ENCODE data around the gene SCAMP4.
A peak's percentile ranks its signal among the peaks of the same experiment; 100 is the strongest.

Gene SCAMP4

DNA sequence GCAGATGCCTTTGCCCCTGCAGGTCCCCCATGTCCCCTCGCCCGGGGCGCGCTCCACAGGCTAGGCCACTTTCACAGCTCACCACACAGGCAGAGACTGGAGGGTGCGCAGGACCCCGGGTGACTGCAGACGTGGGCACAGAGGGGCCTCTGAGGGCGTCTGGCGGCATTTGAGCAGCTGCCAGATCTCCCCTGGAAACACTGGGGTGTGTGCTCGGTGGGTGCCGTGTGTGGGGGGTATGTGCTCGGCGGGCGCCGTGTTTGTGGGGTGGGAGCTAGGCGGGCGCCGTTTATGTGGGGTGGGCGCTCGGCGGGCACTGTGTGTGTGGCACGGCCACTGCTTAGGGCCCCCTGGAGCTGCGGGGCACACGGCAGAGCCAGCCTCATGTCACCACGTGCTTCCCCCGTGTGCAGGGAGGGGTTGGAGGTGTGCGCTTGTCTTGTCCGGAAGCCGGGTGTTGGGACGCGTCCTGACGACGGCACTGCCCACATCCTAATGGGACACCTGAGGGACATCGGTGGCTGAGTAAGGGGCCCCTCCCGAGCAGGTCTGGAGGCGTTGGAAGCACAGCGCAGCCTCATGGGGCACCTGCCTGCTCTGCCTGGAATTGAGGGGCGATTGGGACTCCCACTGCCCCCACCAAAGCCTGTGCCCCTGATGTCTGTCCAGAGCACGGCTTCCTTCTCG, 52.5 kb downstream of the SCAMP4 start:
- DNase-seq (no peak), ATAC-seq (no peak)

DNA sequence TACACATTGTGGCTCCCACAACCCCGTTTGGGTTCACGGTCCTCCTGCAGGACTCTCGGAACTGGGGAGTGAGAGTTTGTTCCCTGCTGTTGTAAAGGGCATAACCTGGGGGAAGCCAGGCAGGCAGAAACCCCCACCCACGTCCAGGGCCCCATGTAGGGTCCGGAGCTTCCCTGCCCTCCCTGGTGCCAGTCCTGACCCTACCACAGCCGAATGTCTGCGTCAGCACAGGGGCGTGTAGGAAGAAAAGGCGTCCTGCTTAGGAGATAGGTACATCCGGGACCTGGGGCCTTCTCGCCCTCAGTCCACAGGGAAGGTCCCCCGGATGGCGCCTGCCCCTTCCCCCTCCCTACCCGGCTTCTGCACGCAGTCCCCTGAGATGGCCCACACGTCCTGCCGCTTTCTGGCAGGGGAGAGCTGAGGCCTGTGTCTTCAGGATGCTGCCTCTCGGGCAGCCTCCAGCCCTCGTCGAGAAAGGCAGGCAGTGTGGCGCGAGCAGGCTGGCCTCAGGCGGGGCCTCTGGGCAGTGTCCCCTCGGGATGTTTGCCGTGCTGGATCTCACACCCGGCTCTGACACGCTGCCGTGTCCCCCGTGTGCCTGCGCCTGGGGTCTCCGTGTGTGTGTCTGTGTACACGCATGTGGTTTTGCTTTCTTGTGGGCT, 54.9 kb downstream of the SCAMP4 start:
- no peak for ATAC-seq

DNA sequence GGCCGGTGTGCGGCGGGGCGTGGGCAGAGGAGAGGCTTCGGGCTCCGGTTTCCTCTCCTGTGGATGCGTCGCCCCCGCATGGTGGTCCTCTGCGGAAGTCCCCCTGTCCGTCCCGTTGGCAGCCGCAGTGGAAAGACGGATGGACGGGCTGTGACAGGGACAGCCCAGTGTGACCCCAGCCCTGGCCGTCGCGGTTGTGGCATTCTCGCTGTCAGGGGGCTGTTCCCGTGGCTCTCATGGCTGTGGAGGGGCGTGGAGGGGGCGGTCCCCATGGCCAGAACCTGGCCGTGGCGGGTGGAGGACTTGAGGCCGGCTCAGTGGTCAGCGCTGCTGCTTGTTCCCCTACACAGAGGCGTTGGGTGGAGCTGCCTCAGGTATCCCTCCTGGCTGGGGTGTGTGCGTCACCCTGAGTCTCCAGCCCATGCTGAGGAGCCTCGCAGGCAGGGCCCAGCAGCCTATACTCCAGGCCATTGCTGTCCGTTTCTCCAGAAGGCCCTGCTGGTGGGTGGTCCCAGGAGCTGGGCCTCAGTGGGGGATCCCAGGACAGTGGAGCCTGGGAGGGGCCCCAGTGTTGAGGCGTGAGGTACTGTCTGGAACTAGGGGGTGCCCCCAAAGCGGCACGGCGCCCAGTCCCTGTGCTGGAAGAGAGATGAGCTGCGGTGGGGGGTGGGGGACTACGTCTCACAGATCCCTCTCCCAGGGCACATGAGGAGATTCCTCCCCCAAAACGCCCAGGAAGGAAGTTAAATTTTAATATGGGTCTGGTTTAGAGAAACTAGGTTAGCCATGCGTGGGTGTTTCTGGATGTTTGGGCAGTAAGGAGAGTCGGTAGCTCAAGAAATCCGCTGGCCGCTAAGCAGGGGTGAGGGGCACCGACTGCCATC, 56.0 kb downstream of the SCAMP4 start:
- no peak for ATAC-seq

More for the DNA sequence above, 54.9 kb downstream of the SCAMP4 start:
- no peak for DNase-seq

DNA sequence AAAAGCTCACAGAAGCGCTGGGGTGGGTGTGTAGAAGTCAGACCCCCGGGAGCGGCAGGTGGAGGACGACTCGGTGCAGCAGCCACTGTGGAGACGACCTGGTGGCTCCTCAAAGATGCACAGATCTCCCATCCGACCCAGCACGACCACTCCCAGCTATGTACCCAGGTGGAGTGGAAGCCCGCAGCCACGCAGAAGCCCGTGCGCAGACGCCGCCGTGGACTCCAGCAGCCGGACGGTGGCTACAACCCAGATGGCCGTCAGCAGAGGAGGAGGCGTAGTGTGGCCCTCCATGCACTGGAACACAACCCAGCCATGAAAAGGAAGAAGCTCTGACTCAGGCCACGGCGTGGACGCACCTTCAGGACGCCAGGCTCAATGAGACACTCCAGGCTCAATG, 57.5 kb downstream of the SCAMP4 start:
- DNase-seq, result no peak
- no peak for ATAC-seq

More for the DNA sequence above, 56.0 kb downstream of the SCAMP4 start:
- no peak for DNase-seq

DNA sequence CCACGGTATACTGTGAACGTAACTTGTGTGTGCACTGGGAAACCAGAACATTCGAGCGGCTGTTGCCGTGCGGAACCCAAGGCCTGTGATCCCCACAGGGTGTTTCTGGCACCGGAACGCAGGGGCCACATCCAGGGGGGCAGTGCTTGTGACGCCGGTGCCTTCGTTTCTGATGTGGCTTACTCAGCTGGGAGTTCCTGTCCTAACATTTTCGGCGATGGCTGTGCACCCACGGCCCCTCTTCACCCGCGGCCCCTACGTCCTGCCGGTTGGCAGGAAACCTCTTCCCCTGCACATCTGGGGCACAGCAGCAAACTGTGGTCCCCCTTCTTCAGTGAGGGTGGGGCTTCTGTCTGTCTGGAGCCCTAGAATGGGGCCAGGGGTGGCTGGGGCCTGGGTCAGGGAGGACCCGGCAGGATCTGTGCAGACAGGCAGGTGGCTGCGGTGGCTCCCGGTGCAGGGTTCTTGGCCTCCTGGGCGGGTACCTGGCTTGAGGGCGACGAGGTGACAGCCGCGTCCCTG, 61.9 kb downstream of the SCAMP4 start:
- ATAC-seq (peak; percentile 53), DNase-seq (peak; percentile 29)

DNA sequence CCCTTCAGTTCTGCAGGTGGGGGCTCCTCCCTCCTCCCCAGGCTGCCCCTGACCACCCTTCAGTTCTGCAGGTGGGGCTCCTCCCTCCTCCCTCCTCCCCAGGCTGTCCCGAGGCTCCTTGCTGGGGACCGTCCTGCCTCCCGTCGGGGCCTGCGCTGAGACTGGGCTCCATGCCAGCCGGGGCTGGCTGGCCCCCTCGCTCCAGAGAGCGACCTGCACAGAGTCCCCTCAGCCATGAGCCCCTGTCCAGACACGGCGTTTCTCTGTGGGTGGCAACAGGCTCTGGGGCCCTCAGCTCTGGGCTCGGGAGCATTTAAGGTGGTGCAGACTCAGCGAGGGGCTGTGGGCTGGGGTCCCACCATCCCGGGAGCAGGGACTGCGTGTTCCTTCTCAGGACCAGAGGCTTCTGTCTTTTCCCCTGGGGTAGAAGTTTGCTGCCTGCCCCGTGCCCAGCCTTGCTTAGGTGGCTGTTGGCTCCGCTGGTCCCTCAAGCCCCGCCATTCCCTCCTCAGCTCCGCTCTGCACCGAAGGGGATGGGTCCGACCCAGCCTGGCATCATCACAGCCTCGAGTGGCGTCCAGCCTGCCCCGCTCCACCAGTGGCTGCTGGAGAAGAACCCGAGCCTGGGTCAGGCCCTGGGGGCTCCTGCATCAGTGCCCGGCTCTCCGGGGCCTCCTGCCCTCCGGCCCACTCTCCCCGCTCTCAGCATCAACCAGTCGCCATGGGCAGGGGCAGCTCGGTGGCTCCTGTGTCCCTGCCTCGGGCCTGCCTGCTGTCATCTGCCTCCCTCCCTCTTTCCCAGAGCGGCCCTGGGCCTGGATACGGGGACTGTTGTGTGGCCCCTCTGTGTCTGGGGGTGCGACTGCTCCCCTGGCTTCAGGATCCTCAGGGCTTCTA, 63.3 kb downstream of the SCAMP4 start:
- no peak for ATAC-seq

DNA sequence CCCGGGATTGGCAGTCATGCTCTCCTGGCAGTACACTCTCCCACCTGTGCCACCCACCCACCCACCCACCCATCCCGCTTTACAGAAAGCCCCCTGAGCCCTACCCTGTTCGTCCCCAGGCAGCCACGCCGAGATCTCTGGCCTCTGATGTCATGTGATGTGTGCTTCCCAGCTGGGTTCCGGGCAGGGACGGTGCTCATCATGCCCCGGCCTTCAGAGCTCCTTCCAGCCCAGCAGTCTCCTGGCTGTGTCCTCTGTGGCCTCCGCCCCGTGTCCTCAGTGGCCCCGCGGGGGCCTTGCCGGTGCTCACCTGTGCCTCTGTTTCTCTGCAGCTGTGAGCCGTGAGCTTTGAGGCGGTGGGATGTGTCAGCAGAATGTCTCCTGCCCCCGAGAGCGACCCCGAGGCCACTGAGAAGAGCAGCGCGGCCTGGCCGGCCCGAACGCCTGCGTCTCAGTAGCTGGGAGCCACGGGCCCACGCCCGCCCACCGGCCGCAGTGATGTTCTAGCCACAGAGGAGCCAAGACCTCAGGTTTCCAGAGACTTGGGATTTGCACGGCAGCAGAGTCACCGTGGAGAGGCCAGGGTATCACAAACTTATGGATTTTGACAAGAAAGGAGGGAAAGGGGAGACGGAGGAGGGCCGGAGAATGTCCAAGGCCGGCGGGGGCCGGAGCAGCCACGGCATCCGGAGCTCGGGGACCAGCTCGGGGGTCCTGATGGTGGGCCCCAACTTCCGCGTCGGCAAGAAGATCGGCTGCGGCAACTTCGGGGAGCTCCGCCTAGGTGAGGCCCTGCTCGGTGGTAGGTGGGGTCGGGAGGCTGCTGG, 64.2 kb downstream of the SCAMP4 start:
- ATAC-seq (no peak), DNase-seq (no peak)

More for the DNA sequence above, 63.3 kb downstream of the SCAMP4 start:
- DNase-seq, result no peak

DNA sequence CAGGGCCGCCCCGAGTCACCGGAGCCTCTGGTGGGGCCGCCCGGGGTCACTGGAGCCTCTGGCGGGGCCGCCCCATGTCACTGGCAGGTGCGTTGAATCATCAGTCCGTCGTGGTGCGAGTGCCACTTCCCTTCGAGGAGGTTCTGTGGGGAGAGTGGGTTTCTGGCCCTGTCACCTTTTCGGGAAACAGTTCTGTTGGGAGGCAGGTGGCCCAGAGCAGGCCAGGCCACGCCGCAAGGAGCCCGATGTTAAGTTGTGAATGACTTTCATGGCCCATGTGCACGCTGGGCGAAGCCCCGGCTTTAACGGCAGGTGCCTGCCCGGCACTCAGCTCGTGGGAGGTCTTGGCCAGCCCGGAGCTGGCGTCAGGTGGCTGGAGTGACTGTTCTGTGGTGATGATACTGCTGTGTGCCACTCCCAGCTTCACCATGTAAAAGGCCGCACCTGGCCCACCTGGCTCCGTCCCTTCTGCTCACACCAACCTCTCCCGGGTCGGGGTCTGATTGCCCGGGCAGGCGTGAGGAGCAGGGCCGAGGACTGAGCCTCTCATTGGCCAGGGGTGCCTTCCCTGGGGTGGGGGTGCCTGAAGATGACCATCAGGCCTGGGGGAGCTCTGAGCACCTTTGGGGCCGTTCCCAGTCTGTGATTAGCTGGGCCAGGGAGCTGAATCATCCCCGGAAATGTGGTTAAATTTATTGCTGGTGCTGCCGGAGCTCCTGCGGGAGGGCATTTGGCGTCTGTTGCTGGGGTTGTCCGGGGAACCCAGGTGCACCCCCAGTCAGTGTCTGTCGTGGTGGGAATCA, 65.0 kb downstream of the SCAMP4 start:
- no peak for ATAC-seq
- DNase-seq, result no peak

DNA sequence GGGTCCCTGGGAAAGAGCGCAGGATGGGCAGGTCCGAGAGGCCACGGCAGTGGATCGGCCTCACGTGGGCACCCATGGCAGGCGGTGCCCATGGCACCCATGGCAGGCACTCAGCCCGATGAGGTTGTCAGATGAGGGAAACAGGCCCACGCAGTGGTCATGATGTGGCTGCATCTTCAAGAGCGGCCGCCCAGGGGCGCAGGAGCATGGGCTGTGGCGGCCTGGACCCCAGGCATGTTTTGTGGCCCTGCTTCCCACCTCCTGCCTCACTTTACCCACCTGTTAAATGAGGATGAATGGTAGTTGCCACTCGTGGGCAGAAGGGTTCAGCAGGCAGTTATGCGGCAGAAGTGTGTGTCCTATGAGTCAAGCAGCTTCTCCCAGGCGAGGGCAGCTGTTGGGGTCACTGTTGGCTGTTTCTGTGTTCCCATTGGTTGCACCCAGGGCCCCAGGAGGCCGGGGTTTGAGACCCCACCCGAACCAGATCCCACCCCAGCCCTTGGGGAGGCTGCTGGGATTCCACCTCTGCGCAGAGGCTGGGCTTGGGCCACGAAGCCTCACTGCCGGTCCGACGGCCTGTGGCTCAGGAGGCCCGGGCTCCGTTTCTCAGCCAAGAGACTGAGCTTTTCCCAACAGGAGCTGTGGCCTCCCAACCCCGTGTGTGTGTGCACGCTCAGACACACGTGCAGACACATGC, 65.8 kb downstream of the SCAMP4 start:
- no peak for ATAC-seq
- no peak for DNase-seq

DNA sequence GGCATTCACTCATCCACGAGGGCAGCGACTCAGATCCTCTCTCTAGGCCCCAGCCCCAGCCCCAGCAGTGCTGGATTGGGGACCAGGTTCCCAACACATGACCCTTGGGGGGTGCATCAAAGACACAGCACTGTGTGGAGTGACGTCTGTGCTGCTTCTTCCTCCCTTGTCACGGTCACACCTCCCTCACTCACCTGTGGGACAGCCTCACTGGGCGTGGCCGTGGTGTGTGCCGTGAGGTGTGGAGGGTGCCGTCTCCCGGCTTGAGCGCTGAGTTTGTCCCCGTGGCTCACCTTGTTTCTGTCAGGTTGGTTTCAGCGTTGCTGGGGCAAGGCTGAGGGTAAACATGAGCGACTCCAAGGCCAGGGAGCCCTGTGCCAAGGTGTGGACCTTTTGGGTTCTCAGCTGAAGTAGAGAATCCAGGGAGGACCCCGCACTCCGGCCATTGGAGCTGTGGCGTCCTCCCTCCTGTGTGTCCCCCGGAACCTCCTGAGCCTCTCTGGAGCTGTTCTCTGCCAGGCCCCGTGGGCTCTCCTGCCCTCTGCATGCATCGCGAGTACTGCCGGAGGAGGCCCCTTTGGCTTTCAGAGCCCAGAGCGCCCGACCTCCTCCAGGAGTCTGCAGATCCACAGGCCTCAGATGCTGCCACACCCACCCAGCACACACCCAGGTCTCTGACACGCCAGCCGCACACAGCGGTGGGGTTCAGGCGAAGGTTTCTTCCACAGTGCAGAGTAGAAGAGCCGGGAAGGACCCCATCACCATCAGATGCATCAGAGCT, 69.4 kb downstream of the SCAMP4 start:
- DNase-seq, result no peak
- ATAC-seq, result no peak

DNA sequence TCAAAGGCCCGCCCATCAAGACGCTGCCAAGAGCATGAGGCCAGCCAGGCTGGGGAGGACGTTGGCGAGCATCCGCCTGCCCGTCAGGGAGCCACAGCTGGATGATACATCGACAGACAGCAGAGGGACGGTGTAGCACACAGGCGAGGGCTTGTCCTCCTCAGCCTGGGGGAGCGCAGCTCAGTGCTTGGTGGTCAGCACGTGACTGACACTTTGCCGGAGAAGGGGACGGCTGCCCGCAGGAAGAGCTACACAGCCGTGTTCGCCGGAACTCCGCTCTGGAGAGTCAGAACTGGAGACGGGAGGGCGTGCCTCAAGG, 69.9 kb downstream of the SCAMP4 start:
- DNase-seq (no peak), ATAC-seq (no peak)

All from stimulated activated naive CD8-positive, alpha-beta T cell treated with anti-CD3 and anti-CD28 coated beads, Interleukin-15, Interleukin-2, amounts not matched to agents 100 U/mL and 50 U/mL, for 24 hours (primary cell).